OCI-LY1 (cell line): Measurements from ENCODE around the gene GPX5.

Source experiments
- H2AFZ ChIP-seq: fragments of 200-600 bp; sonication (generic), shearing (Covaris generic); 2 replicates; pipeline ENCODE4 v1.6.0; 2014; ENCODE audit warnings: antibody characterized with exemption, mild to moderate bottlenecking, low read length
- H3F3A ChIP-seq: fragments of 200-600 bp; sonication (generic), shearing (Covaris generic); 2 replicates; pipeline ENCODE4 v1.6.0; 2014; ENCODE audit warnings: mild to moderate bottlenecking, antibody characterized with exemption, low read length, moderate library complexity; ENCODE audit not compliant: insufficient read depth
- H3K27ac ChIP-seq: fragments of 200-600 bp; sonication (generic); 2 replicates; pipeline ENCODE4 v1.5.1; 2014; ENCODE audit warnings: low read length, mixed run types, mild to moderate bottlenecking, low read depth; ENCODE audit not compliant: poor library complexity, severe bottlenecking
- H3K27me3 ChIP-seq: fragments of 200-600 bp; sonication (generic); 2 replicates; pipeline ENCODE4 v1.6.0; 2014; ENCODE audit warnings: antibody characterized with exemption, mild to moderate bottlenecking, low read length, moderate library complexity; ENCODE audit not compliant: insufficient read depth
- H3K36me3 ChIP-seq: fragments of 200-600 bp; sonication (generic); 2 replicates; pipeline ENCODE4 v1.6.1; 2014; ENCODE audit warnings: mild to moderate bottlenecking, antibody characterized with exemption, low read length, moderate library complexity, mixed read lengths; ENCODE audit not compliant: insufficient read depth
- H3K4me1 ChIP-seq: fragments of 200-600 bp; sonication (generic); 2 replicates; pipeline ENCODE4 v1.5.1; 2014; ENCODE audit warnings: mild to moderate bottlenecking, low read length, moderate library complexity; ENCODE audit not compliant: insufficient read depth, severe bottlenecking
- H3K4me2 ChIP-seq: fragments of 200-600 bp; sonication (generic), shearing (Covaris generic); 2 replicates; pipeline ENCODE4 v1.6.1; 2014; ENCODE audit warnings: low read length
- H3K4me3 ChIP-seq: fragments of 200-600 bp; sonication (generic); 2 replicates; pipeline ENCODE4 v1.5.1; 2014; ENCODE audit warnings: low read length, low read depth, mild to moderate bottlenecking, mixed read lengths; ENCODE audit not compliant: poor library complexity, severe bottlenecking
- H3K79me2 ChIP-seq: fragments of 200-600 bp; shearing (Covaris generic); 2 replicates; pipeline ENCODE4 v1.6.1; 2016; ENCODE audit warnings: mixed run types, low read length, mixed read lengths; ENCODE audit not compliant: insufficient read depth
- H3K9ac ChIP-seq: fragments of 200-600 bp; sonication (generic), shearing (Covaris generic); 2 replicates; pipeline ENCODE4 v1.6.1; 2014; ENCODE audit warnings: mild to moderate bottlenecking, low read length, mixed read lengths
- H3K9me2 ChIP-seq: fragments of 200-600 bp; sonication (generic), shearing (Covaris generic); 2 replicates; pipeline ENCODE4 v1.6.1; 2014; ENCODE audit warnings: low read depth, mild to moderate bottlenecking, low read length, mixed read lengths
- H3K9me3 ChIP-seq: fragments of 200-600 bp; shearing (Covaris generic); 2 replicates; pipeline ENCODE4 v1.6.1; 2014; ENCODE audit warnings: low read length, mixed read lengths
- H4K20me1 ChIP-seq: fragments of 200-600 bp; sonication (generic), shearing (Covaris generic); 2 replicates; pipeline ENCODE4 v1.6.0; 2016; ENCODE audit warnings: mild to moderate bottlenecking, low read length; ENCODE audit not compliant: insufficient read depth
- CTCF ChIP-seq: fragments of 200-600 bp; sonication (generic), shearing (Covaris generic); IDR thresholded peaks from 2 replicates; pipeline ENCODE4 v1.5.1; 2017; ENCODE audit warnings: mild to moderate bottlenecking, antibody characterized with exemption, low read length, moderate library complexity, mixed read lengths
- EZH2 ChIP-seq: fragments of 200-600 bp; sonication (generic), shearing (Covaris generic); IDR thresholded peaks from 2 replicates; pipeline ENCODE4 v1.8.0; 2017; ENCODE audit warnings: borderline replicate concordance, mixed run types, mild to moderate bottlenecking, antibody characterized with exemption, low read length, moderate library complexity, mixed read lengths

The GPX5 gene

GRCh38 chr6:28534306-28534705 lies 8.6 kb downstream of the GPX5 start:
- Histone ChIP-seq H3K9me2 (no peaks in the 10 kb centered on the region), H4K20me1 (no peaks in the 10 kb centered on the region), H3K4me3 (no peak overlapping the region), H3K4me2 (no peak overlapping the region), H3K9ac (no peak overlapping the region), H2AFZ (no peak overlapping the region), H3K79me2 (no peaks in the 10 kb centered on the region), H3K36me3 (no peaks in the 10 kb centered on the region), H3K9me3 (no peaks in the 10 kb centered on the region), H3F3A (no peaks in the 10 kb centered on the region), H3K4me1 (no peaks in the 10 kb centered on the region), H3K27me3 (no peaks in the 10 kb centered on the region), H3K27ac (no peak overlapping the region)
- TF ChIP-seq EZH2 (no peak), CTCF (no peak)

- Histone ChIP-seq H3K4me1 (no peaks in the 10 kb centered on the region), H3K9me2 (no peaks in the 10 kb centered on the region), H3K79me2 (no peaks in the 10 kb centered on the region), H4K20me1 (no peaks in the 10 kb centered on the region), H3K9me3 (no peaks in the 10 kb centered on the region), H3K27ac (no peak overlapping the region), H3K4me3 (no peak overlapping the region), H3K9ac (no peak overlapping the region), H3F3A (no peaks in the 10 kb centered on the region), H3K4me2 (no peak overlapping the region), H3K36me3 (no peaks in the 10 kb centered on the region), H2AFZ (no peak overlapping the region), H3K27me3 (no peaks in the 10 kb centered on the region)
- no peak for TF ChIP-seq CTCF
- no peak for TF ChIP-seq EZH2
Measured at GRCh38 chr6:28534875-28535274, 9.2 kb downstream of the GPX5 start.

- H3K4me3 ChIP-seq = no peak overlapping the region
- H3K36me3 ChIP-seq = no peaks in the 10 kb centered on the region
- H3K27me3 ChIP-seq = no peaks in the 10 kb centered on the region
- H3K4me2 ChIP-seq = no peak overlapping the region
- H3K4me1 ChIP-seq = no peaks in the 10 kb centered on the region
- H3F3A ChIP-seq = no peaks in the 10 kb centered on the region
- no peak overlapping the region for H3K9ac ChIP-seq
- no peaks in the 10 kb centered on the region for H3K9me2 ChIP-seq
- no peak for TF ChIP-seq CTCF
- no peak for TF ChIP-seq EZH2
- H3K27ac ChIP-seq = no peak overlapping the region
- no peaks in the 10 kb centered on the region; the same call in 1 of the 2 replicates for H3K9me3 ChIP-seq
- no peaks in the 10 kb centered on the region for H3K79me2 ChIP-seq
- no peak overlapping the region for H2AFZ ChIP-seq
- no peaks in the 10 kb centered on the region for H4K20me1 ChIP-seq
Measured at GRCh38 chr6:28537065-28537464, 11.4 kb downstream of the GPX5 start.
